A549 (cell line): ENCODE measurements around the gene COL13A1.

ENCODE experiments used
- CEBPB ChIP-seq, 2 experiments: fragments of >200 bp in 1 of 2; sonication (Bioruptor Twin) in 1 of 2; formaldehyde crosslinking in 1 of 2; IDR thresholded peaks; 2 replicates each; pipeline ENCODE4 v1.6.1; 2012 to 2016
- EHF ChIP-seq: fragments of 250-450 bp; sonication (Bioruptor Pico); IDR thresholded peaks from 2 replicates; pipeline ENCODE4 v1.5.0; 2020; ENCODE audit warnings: mild to moderate bottlenecking
- EP300 ChIP-seq, 2 experiments: fragments of >200 bp; sonication (Bioruptor Twin); formaldehyde crosslinking; IDR thresholded peaks; 2 replicates in 1 of 2; 3 replicates in 1 of 2; pipeline ENCODE4 v1.6.1; 2016 to 2017
- HOXB5 ChIP-seq: fragments of 250-450 bp; sonication (Bioruptor Pico); IDR thresholded peaks from 2 replicates; pipeline ENCODE4 v1.5.0; 2020; ENCODE audit warnings: mild to moderate bottlenecking, moderate library complexity
- JUN ChIP-seq, 2 experiments: fragments of >200 bp; sonication (Bioruptor Twin); formaldehyde crosslinking; IDR thresholded peaks; 2 replicates in 1 of 2; 3 replicates in 1 of 2; pipeline ENCODE4 v1.6.1; 2016 to 2017
- MYC ChIP-seq: IDR thresholded peaks from 2 replicates; pipeline ENCODE4 v1.6.1; 2012; ENCODE audit warnings: mild to moderate bottlenecking, inconsistent platforms, low read length, improper control_type of control experiment, borderline replicate concordance
- NR3C1 ChIP-seq: fragments of >200 bp; sonication (Bioruptor Twin); formaldehyde crosslinking; IDR thresholded peaks from 3 replicates; pipeline ENCODE4 v1.6.1; 2017
- RAD21 ChIP-seq, 2 experiments: fragments of >200 bp in 1 of 2; sonication (Bioruptor Twin) in 1 of 2; formaldehyde crosslinking in 1 of 2; IDR thresholded peaks in 1 of 2; conservative IDR thresholded peaks in 1 of 2; 2 replicates in 1 of 2; 3 replicates in 1 of 2; pipeline ENCODE4 v1.6.1; 2012 to 2018; ENCODE audit warnings: inconsistent platforms in 1 of 2
- REST ChIP-seq: fragments of 200-600 bp; sonication (generic); IDR thresholded peaks from 2 replicates; pipeline ENCODE4 v1.6.1; 2016; ENCODE audit warnings: antibody characterized with exemption, mild to moderate bottlenecking, moderate library complexity
- TFCP2L1 ChIP-seq: fragments of 250-450 bp; sonication (Bioruptor Pico); IDR thresholded peaks from 2 replicates; pipeline ENCODE4 v1.5.0; 2021; ENCODE audit warnings: mild to moderate bottlenecking
- ZC3H11A ChIP-seq: fragments of 450-650 bp; IDR thresholded peaks from 2 replicates; pipeline ENCODE4 v1.6.1; 2014; ENCODE audit warnings: antibody characterized with exemption, mild to moderate bottlenecking
- TF ChIP-seq, protein P1 (sequence below): fragments of >200 bp; sonication (Bioruptor Twin); formaldehyde crosslinking; IDR thresholded peaks from 3 replicates; pipeline ENCODE4 v1.5.1; 2016

DNA sequence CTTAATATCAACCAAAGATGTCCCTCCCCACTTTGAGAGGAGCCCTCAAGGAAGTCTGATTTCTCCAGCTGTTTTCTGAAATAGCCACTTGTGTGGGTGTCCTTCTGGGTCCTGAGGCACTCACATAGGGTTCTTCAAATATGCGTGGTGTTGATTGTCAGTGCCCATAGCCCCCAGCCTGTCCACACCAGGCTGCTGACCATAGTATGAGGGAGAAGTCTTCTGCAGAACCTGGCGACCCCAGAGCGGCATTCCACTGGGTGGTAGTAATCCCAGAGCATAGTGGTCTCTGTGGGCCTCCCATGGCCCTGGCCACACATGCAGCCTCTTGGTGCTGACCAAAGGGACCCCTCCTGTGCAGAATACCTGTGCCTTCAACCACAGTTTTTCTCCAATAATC is 168.3 kb downstream of the COL13A1 start:
- no peak for TF ChIP-seq MYC
- TF ChIP-seq, protein P1, sequence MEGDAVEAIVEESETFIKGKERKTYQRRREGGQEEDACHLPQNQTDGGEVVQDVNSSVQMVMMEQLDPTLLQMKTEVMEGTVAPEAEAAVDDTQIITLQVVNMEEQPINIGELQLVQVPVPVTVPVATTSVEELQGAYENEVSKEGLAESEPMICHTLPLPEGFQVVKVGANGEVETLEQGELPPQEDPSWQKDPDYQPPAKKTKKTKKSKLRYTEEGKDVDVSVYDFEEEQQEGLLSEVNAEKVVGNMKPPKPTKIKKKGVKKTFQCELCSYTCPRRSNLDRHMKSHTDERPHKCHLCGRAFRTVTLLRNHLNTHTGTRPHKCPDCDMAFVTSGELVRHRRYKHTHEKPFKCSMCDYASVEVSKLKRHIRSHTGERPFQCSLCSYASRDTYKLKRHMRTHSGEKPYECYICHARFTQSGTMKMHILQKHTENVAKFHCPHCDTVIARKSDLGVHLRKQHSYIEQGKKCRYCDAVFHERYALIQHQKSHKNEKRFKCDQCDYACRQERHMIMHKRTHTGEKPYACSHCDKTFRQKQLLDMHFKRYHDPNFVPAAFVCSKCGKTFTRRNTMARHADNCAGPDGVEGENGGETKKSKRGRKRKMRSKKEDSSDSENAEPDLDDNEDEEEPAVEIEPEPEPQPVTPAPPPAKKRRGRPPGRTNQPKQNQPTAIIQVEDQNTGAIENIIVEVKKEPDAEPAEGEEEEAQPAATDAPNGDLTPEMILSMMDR, result no peak
- TF ChIP-seq JUN (IDR thresholded peaks at IDR 0.05), result no peak
- TF ChIP-seq ZC3H11A, result no peak
- no peak for TF ChIP-seq EP300 (IDR thresholded peaks at IDR 0.05)
- TF ChIP-seq EHF (CRISPR knock-in tag), result no peak
- TF ChIP-seq CEBPB (IDR thresholded peaks at IDR 0.05), result no peak
- no peak for TF ChIP-seq NR3C1
- no peak for TF ChIP-seq REST
- no peak for TF ChIP-seq RAD21 (conservative IDR thresholded peaks at IDR 0.05 in 1 of 2, IDR thresholded peaks at IDR 0.05 in 1 of 2)
- TF ChIP-seq HOXB5 (CRISPR knock-in tag), result no peak
- no peak for TF ChIP-seq TFCP2L1 (CRISPR knock-in tag)
